CD4-positive, CD25-positive, alpha-beta regulatory T cell (primary cell): ENCODE results near the gene AGBL4. TPM values are rescaled to one million over a fixed set of nuclear protein-coding genes. Genes with fewer than 3 reads are reported as not detected.
A peak's percentile ranks its signal among the peaks of the same experiment; 100 is the strongest.

ENCODE experiments used
- ATAC-seq, 2 donors: fragments of 150-1000 bp; cut with Tn5 transposase; one replicate each; pipeline ENCODE4 v1.10.0; 2021; ENCODE audit warnings: low read depth in 2 of 2, moderate number of reproducible peaks in 2 of 2, moderate library complexity in 1 of 2
- DNase-seq, 3 donors: peaks; one replicate each; pipeline versions ENCODE4 v3.0.0 to v3.0.0-alpha.2; 2012 to 2022; ENCODE audit warnings: mixed read lengths in 1 of 3
- H3K27ac ChIP-seq: one replicate; pipeline ENCODE4 v1.7.0; 2013; ENCODE audit warnings: mild to moderate bottlenecking, low read length; ENCODE audit not compliant: insufficient read depth, poor library complexity, severe bottlenecking
- H3K27me3 ChIP-seq: one replicate; pipeline ENCODE4 v1.7.0; 2013; ENCODE audit warnings: low read length; ENCODE audit not compliant: control insufficient read depth, insufficient read depth
- H3K36me3 ChIP-seq: one replicate; pipeline ENCODE4 v1.7.0; 2013; ENCODE audit warnings: mild to moderate bottlenecking, low read length, moderate library complexity; ENCODE audit not compliant: control insufficient read depth, insufficient read depth
- H3K4me1 ChIP-seq: 2 replicates; pipeline ENCODE4 v1.7.0; 2013; ENCODE audit warnings: mild to moderate bottlenecking, low read length; ENCODE audit not compliant: insufficient read depth, control insufficient read depth, poor library complexity, severe bottlenecking
- H3K4me3 ChIP-seq: one replicate; pipeline ENCODE4 v1.7.0; 2013; ENCODE audit warnings: low read depth, mild to moderate bottlenecking, low read length, moderate library complexity
- H3K9me3 ChIP-seq, 2 experiments: 1 replicate in 1 of 2; 2 replicates in 1 of 2; pipeline ENCODE4 v1.7.0; 2013; ENCODE audit warnings: low read length in 2 of 2, mild to moderate bottlenecking in 1 of 2, moderate library complexity in 1 of 2; ENCODE audit not compliant: control insufficient read depth in 2 of 2
- H3K27ac Mint-ChIP-seq, 3 donors: one replicate each; pipeline ENCODE4 v1.8.0; 2020 to 2022; ENCODE audit warnings: mild to moderate bottlenecking in 3 of 3, mixed read lengths in 3 of 3, moderate library complexity in 2 of 3
- H3K27me3 Mint-ChIP-seq: one replicate; pipeline ENCODE4 v1.8.0; 2022; ENCODE audit warnings: mild to moderate bottlenecking, mixed read lengths
- H3K36me3 Mint-ChIP-seq: one replicate; pipeline ENCODE4 v1.8.0; 2020; ENCODE audit warnings: mixed read lengths
- H3K4me1 Mint-ChIP-seq, 4 donors: one replicate each; pipeline ENCODE4 v1.8.0; 2020 to 2022; ENCODE audit warnings: mixed read lengths in 4 of 4, mild to moderate bottlenecking in 1 of 4
- H3K4me3 Mint-ChIP-seq, 4 donors: one replicate each; pipeline ENCODE4 v1.8.0; 2020 to 2022; ENCODE audit warnings: mild to moderate bottlenecking in 4 of 4, mixed read lengths in 4 of 4, moderate library complexity in 3 of 4
- H3K9me3 Mint-ChIP-seq, 7 donors: one replicate each; pipeline ENCODE4 v1.8.0; 2020 to 2022; ENCODE audit warnings: mixed read lengths in 7 of 7, mild to moderate bottlenecking in 3 of 7, moderate library complexity in 2 of 7
- polyA plus RNA-seq, 4 donors: library from polyadenylated mRNA; unstranded; fragments of 300-500 nt; fragmentation: Illumina TruSeq; gene quantifications; one replicate each; pipeline ENCODE4 v1.2.3, GENCODE V29; 2021
- total RNA-seq: library from RNA; stranded (reverse); gene quantifications from one replicate; pipeline ENCODE4 v1.2.3, GENCODE V29; 2022

AGBL4 gene
- total and polyA plus RNA-seq, 5 donors from 2014 or later: 0.47 TPM; not detected in 4

- no peaks in the 10 kb centered on the region for H3K36me3 ChIP-seq
- DNase-seq (no peak), ATAC-seq (no peak)
- Mint-ChIP-seq H3K36me3 (no peaks in the 10 kb centered on the region), H3K27ac (no peak overlapping the region), H3K4me1 (no peaks in the 10 kb centered on the region), H3K4me3 (no peak overlapping the region), H3K27me3 (no peaks in the 10 kb centered on the region), H3K9me3 (peaks cover 0 to 6% (median 0%) of the 10 kb centered on the region in 7 donors)
- no peak overlapping the region for H3K4me3 ChIP-seq
- H3K4me1 ChIP-seq: no peaks in the 10 kb centered on the region
- no peaks in the 10 kb centered on the region for H3K27me3 ChIP-seq
- H3K9me3 ChIP-seq: no peaks in the 10 kb centered on the region
- no peak overlapping the region for H3K27ac ChIP-seq
Measured at GRCh38 chr1:48882020-48882419, 1141.7 kb downstream of the AGBL4 start.

GRCh38 chr1:48878191-48878940 is 1145.4 kb downstream of the AGBL4 start:
- no peak for ATAC-seq
- no peak overlapping the region for H3K27ac Mint-ChIP-seq
- H3K36me3 Mint-ChIP-seq: no peaks in the 10 kb centered on the region

GRCh38 chr1:48876330-48876785 is 1147.4 kb downstream of the AGBL4 start:
- Histone ChIP-seq H3K4me3 (no peak overlapping the region), H3K27ac (no peak overlapping the region), H3K4me1 (no peaks in the 10 kb centered on the region), H3K9me3 (no peaks in the 10 kb centered on the region), H3K27me3 (no peaks in the 10 kb centered on the region), H3K36me3 (no peaks in the 10 kb centered on the region)
- Mint-ChIP-seq H3K4me1 (no peaks in the 10 kb centered on the region), H3K36me3 (no peaks in the 10 kb centered on the region), H3K9me3 (no peaks in the 10 kb centered on the region), H3K27ac (no peak overlapping the region), H3K27me3 (no peaks in the 10 kb centered on the region), H3K4me3 (no peak overlapping the region)
- DNase-seq (no peak), ATAC-seq (no peak)

More at GRCh38 chr1:48878191-48878940, 1145.4 kb downstream of the AGBL4 start:
- no peak for DNase-seq
- H3K9me3 ChIP-seq: no peaks in the 10 kb centered on the region
- no peak overlapping the region for H3K4me3 ChIP-seq
- H3K4me1 ChIP-seq: no peaks in the 10 kb centered on the region
- no peaks in the 10 kb centered on the region for H3K36me3 ChIP-seq
- no peak overlapping the region for H3K27ac ChIP-seq
- H3K9me3 Mint-ChIP-seq: peaks cover 0 to 2% (median 0%) of the 10 kb centered on the region in 7 donors
- H3K4me1 Mint-ChIP-seq: no peaks in the 10 kb centered on the region
- no peaks in the 10 kb centered on the region for H3K27me3 Mint-ChIP-seq
- H3K4me3 Mint-ChIP-seq: no peak overlapping the region
- H3K27me3 ChIP-seq: no peaks in the 10 kb centered on the region

GRCh38 chr1:48875552-48876329 is 1148.0 kb downstream of the AGBL4 start:
- Mint-ChIP-seq H3K4me3 (no peak overlapping the region), H3K27me3 (no peaks in the 10 kb centered on the region), H3K9me3 (no peaks in the 10 kb centered on the region), H3K36me3 (no peaks in the 10 kb centered on the region), H3K27ac (no peak overlapping the region), H3K4me1 (no peaks in the 10 kb centered on the region)
- no peak for DNase-seq
- no peak overlapping the region for H3K4me3 ChIP-seq
- H3K27me3 ChIP-seq: no peaks in the 10 kb centered on the region
- H3K9me3 ChIP-seq: no peaks in the 10 kb centered on the region
- H3K36me3 ChIP-seq: no peaks in the 10 kb centered on the region
- ATAC-seq: no peak
- no peak overlapping the region for H3K27ac ChIP-seq
- H3K4me1 ChIP-seq: no peaks in the 10 kb centered on the region

- ATAC-seq: no peak
- Mint-ChIP-seq H3K27me3 (no peaks in the 10 kb centered on the region), H3K9me3 (no peaks in the 10 kb centered on the region), H3K4me1 (peaks cover 0 to 1% (median 0%) of the 10 kb centered on the region in 4 donors), H3K27ac (no peak overlapping the region), H3K36me3 (no peaks in the 10 kb centered on the region), H3K4me3 (no peak overlapping the region)
- Histone ChIP-seq H3K9me3 (no peaks in the 10 kb centered on the region), H3K4me1 (no peaks in the 10 kb centered on the region), H3K27me3 (no peaks in the 10 kb centered on the region), H3K4me3 (no peak overlapping the region), H3K27ac (no peak overlapping the region), H3K36me3 (no peaks in the 10 kb centered on the region)
- no peak for DNase-seq
Measured at GRCh38 chr1:48873944-48874343, 1149.8 kb downstream of the AGBL4 start.

- ATAC-seq: no peak
- Histone ChIP-seq H3K36me3 (no peaks in the 10 kb centered on the region), H3K27ac (no peak overlapping the region), H3K4me1 (no peaks in the 10 kb centered on the region), H3K4me3 (no peak overlapping the region), H3K27me3 (no peaks in the 10 kb centered on the region), H3K9me3 (no peaks in the 10 kb centered on the region)
- Mint-ChIP-seq H3K4me1 (peaks cover 0 to 1% (median 0%) of the 10 kb centered on the region in 4 donors), H3K36me3 (no peaks in the 10 kb centered on the region), H3K27me3 (no peaks in the 10 kb centered on the region), H3K4me3 (no peak overlapping the region), H3K9me3 (peaks cover 0 to 2% (median 0%) of the 10 kb centered on the region in 7 donors), H3K27ac (no peak overlapping the region)
- peak in 1 of 3 donors; percentile 4 for DNase-seq
Measured at GRCh38 chr1:48870596-48870995, 1153.2 kb downstream of the AGBL4 start.

- H3K4me3 ChIP-seq: no peak overlapping the region
- Mint-ChIP-seq H3K27ac (no peak overlapping the region), H3K27me3 (no peaks in the 10 kb centered on the region), H3K4me1 (peaks cover 0 to 1% (median 0%) of the 10 kb centered on the region in 4 donors), H3K9me3 (peaks cover 0 to 3% (median 0%) of the 10 kb centered on the region in 7 donors), H3K36me3 (no peaks in the 10 kb centered on the region), H3K4me3 (no peak overlapping the region)
- ATAC-seq (no peak), DNase-seq (no peak)
- no peak overlapping the region for H3K27ac ChIP-seq
- no peaks in the 10 kb centered on the region for H3K27me3 ChIP-seq
- H3K9me3 ChIP-seq: no peaks in the 10 kb centered on the region
- H3K4me1 ChIP-seq: no peaks in the 10 kb centered on the region
- H3K36me3 ChIP-seq: no peaks in the 10 kb centered on the region
Measured at GRCh38 chr1:48869116-48869893, 1154.4 kb downstream of the AGBL4 start.
